Activated CD4-positive, alpha-beta T cell treated with anti-CD3 and anti-CD28 coated beads, Interleukin-2, amount 50 U/mL, for 48 hours (primary cell): ENCODE results near the gene IFITM5.
"Not testable (repeated sequence)": the region's sequence is repeated elsewhere in the genome, so short reads cannot be mapped to it uniquely, and the experiment has no call there.

ENCODE experiments used
- DNase-seq, 2 experiments: peaks; one replicate each; pipeline ENCODE4 v3.0.0-alpha.2; 2020

The IFITM5 gene

DNA sequence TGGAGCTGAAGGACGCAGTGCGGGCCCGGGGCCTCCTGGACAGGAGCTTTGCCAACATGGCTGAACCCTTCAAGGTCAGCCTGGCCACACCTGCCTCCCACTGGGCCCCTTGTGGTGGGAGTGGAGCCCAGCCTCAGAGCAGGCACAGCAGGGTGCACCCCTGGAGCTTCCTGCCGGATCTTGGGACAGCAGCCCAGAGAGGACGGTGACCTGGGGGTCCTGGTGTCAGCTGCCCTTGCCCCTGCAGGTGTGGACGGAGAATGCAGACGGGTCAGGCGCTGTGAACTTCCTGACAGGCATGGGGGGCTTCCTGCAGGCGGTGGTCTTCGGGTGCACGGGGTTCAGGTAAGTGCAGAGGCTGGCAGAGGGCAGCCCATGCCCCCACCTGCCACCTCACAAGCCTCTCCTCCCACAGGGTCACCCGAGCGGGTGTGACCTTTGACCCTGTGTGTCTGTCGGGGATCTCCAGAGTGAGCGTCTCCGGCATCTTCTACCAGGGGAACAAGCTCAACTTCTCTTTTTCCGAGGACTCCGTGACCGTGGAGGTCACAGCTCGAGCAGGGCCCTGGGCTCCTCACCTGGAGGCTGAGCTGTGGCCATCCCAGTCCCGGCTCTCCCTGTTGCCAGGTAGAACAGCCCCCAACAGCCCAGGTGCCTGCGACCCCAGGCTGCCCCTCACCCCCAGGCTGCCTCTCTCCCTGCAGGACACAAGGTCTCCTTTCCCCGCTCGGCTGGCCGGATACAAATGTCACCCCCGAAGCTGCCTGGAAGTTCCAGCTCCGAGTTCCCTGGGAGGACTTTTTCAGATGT, 5.3 kb downstream of the IFITM5 start:
- no peak for DNase-seq

DNA sequence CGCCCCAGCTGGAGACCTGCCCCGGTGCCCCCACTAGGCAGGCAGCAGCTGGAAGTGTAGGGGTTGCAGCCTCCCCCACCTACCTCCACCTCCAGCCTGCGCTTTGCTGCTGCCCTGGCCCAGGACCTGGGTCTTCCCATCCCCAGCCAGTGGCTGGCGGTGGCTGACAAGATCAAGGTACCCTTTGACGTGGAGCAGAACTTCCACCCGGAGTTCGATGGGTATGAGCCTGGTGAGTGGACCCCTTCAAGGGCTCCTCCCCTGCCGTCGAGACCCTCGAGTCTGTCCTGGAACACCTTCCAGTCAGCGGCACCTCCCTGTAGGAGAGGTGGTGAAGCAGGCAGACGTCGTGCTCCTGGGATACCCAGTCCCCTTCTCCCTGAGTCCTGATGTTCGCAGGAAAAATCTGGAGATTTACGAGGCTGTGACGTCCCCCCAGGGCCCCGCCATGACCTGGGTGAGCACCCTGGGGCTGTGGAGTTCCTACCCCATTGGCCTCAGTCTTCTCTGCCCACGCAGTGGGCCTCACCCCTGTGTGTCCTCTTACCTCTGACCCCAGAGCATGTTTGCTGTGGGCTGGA, 6.0 kb downstream of the IFITM5 start:
- no peak for DNase-seq

DNA sequence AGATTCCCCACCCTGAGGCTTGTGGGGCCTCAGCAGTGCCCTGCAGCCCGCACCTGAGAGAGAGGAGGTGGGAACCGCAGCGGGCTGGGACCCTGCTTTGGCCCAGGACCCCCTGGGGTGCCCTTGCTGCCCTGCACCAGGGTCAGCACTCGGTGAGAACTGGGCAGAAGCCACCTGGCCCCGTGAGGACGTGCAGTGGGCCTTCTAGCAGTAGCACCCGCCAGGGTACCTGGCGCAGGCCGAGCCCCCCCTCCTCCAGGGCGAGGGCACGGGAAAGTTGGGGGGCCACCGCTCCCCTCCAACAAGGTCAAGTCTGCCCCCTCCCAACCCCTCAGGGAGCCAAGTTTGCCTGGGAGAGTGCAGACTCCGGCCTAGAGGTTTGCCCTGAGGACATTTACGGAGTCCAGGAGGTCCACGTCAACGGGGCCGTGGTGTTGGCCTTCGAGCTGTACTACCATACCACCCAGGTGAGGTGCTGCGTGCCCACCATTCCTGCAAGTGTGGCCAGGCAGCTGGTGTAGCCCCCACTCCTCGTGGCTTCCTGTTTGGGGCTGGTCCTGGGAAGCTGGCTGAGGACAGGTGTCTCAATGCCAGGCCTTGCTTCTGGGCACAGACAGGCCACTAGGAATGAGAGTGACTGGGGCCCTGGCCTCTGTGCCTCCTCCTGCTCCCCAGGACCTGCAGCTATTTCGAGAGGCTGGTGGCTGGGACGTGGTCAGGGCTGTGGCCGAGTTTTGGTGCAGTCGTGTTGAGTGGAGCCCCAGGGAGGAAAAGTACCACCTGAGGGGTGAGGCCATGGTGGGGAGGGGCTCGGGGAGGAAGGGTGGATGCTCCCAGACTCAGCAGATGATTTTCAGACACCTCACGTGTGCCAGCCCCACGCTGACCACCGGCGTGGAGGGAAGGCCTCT, 6.9 kb downstream of the IFITM5 start:
- DNase-seq = no peak

DNA sequence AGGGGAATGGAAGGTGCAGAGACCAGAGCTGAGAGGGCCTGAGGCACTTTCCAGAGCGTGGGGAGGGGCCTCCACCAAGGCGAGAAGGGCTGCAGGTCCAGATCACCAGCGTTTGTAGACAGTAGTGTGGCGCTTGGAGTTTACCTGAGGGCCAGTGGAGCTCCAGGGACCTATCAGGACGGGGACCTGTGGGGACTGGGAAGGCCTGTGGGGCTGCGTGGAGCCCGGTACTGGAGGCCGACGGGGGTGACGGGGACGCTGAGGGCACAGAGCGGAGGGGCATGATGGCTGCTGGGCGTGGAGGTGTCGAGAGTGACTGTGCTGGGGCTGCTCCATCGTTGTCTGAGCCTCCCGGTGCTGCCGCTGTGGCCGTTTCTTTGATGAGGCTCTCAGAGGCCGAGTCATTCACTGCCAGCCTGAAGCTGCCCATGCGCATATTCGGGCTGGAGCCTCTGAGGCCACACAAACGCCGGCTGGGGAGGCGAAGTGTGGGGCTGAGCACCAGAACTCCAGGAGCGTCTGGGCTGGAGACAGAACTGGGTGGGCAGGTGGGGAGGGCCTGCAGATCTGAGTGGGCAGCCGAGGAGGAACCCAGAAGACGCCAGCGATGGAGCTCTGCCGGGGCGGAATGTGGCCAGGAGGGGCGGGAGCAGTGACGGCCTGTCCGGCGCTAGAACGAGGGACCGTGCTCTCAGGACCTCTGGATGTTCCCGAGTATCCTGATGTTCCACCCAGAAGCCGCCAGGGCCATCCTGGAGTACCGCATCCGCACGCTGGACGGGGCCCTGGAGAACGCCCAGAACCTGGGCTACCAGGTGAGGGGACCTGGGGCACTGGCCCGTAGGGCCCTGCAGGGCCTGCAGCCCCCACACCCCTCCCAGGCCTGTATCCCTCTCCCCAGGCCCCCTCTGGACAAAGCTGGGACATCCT, 7.8 kb downstream of the IFITM5 start:
- DNase-seq = no peak

DNA sequence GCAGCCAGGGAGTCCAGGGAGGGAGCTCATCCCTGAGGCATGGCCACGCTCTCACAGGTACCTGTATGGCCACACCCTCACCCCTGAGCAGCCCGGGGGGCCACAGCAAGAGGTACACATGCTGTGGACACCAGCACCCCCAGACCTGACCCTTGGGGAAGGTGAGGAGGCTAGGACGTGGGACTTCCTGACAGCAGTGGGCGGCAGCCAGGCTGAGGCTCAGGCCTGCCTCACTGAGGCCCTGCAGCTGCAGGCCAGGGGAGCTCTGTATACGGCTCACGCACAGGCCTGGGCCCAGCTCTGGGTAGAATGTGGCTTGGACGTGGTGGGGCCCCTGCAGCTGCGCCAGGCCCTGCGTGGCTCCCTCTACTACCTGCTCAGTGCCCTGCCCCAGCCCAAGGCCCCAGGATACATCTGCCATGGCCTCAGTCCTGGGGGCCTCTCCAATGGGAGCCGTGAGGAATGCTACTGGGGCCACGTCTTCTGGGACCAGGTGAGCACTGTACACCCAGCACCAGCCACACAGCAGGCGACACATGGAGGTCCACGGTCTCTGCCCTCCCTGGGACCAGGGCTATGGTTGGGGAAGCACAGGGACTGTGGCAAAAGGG, 8.6 kb downstream of the IFITM5 start:
- no peak for DNase-seq

- no peak for DNase-seq
Measured at GRCh38 chr11:289712-290620, 9.4 kb downstream of the IFITM5 start.

DNA sequence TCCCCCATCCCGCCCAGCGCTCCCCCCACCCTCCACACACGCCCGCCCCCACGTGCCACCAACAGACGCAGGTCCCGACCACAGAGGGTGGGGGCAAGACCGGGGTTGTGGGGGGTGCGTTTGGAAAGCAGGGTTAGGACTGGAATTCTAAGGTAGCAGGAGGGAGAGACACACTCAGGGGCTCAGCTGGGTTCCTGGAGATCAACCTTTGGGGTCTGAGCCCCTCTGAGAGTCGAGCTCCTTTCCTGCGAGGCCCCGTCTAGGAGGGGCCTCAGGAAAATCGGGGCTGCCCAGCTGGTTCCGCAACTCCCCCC, 10.0 kb downstream of the IFITM5 start:
- no peak for DNase-seq

- DNase-seq = peak; percentile 60 to 63
Measured at GRCh38 chr11:288478-289397, 10.6 kb downstream of the IFITM5 start, which contains the start of gene PGGHG. PGGHG (plus strand) TSS chr11:289126; CDS start chr11:289817, 691 bp downstream.

- peak; percentile 39 to 52 for DNase-seq
Measured at GRCh38 chr11:287821-288477, 11.4 kb downstream of the IFITM5 start.

DNA sequence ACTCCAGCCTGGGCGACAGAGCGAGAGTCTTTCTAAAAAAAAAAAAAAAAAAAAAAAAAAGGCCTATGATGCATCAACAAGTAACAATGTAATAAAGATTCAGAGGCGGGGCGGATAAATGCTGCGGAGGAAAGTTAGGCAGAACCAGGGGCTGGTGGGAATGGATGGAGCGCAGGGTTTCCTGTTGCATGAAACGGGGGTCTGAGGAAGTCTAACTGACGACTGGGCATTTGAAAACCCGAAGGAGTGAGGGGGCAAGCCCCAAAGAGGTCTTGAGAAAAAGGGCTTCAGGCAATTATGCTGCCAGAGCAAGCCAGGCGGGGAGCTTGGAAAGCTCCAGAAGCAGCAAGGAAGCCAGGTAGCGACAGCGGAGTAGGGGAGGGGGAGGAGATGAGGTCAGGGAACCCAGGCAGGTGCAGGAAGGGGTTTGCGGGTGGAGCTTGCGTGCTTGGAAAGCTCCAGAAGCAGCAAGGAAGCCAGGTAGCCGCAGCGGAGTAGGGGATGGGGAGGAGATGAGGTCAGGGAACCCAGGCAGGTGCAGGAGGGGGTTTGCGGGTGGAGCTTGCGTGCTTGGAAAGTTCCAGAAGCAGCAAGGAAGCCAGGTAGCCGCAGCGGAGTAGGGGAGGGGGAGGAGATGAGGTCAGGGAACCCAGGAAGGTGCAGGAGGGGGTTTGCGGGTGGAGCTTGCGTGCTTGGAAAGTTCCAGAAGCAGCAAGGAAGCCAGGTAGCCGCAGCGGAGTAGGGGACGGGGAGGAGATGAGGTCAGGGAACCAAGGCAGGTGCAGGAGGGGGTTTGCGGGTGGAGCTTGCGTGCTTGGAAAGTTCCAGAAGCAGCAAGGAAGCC, 12.1 kb downstream of the IFITM5 start:
- DNase-seq = not testable (repeated sequence)

DNA sequence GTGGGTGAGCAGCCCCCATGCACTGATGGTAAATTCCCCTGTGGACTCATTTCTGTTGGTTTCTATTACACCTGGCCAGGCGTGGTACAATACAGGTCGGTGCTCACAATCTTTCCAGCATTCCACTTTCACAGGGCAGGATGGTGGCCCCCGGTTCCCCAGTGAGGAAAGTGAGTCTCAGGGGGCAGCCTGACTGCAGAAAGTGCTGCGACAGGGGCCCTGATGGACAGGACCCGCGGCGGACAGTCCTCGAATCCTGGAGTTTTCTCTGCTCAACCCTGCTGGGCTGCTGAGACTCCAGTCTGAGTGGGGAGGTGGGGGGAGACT, 13.5 kb downstream of the IFITM5 start:
- DNase-seq = no peak

- DNase-seq = no peak
Measured at GRCh38 chr11:285021-285893, 14.1 kb downstream of the IFITM5 start.

DNA sequence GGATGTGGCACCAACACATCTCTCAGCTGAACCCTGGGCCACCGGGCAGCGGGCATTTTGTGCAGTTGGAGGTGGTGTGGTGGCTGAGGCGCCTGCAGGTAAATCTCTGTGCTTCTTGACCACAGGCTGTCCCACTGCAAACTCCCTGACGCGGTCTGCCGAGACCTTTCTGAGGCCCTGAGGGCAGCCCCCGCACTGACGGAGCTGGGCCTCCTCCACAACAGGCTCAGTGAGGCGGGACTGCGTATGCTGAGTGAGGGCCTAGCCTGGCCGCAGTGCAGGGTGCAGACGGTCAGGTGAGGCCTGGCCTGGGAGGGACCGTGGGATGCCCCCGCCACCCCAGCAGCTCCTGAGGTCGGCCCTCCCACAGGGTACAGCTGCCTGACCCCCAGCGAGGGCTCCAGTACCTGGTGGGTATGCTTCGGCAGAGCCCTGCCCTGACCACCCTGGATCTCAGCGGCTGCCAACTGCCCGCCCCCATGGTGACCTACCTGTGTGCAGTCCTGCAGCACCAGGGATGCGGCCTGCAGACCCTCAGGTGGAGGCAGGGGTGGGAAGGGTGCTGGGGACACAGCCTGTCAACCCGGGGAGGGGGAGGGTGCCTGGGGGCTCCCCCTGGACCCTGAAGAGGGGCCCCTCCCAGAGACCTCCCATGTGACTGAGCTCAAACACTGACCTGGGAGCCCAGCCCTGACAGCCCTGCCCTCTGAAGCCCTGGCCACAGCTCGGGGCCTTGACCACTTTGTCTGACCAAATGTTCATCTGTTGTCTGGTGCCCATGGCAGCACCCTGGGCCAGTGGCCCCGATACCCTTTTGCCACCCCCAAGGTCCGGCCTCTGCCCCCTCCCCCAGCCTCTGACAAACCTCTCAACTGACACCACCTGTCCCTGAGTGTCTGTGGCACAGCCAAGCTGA, 15.0 kb downstream of the IFITM5 start:
- no peak for DNase-seq

DNA sequence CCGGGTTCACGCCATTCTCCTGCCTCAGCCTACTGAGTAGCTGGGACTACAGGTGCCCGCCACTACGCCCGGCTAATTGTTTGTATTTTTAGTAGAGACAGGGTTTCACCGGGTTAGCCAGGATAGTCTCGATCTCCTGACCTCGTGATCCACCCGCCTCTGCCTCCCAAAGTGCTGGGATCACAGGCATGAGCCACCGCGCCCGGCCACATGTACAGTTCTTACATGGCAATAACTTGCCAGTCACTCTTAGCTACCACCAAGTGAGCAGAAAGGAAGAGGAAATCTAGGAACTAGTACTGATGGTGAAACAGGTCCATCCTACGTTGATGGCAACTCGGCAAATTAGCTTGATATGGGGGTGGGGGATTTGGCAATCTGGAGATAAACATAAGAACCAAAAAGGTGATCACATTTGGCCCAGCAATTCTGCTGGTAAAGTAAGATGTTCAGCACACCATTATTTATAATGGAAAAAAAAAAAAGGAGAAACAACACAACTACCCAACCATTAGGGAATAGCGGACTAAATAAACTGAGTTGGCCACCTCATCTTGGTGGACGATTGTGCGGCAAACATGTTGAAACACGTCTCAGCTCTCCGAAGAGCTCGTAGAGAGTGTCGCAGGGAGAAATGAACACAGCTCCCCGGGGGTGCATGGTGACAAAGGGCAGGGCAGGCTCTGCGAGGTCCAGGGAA, 15.8 kb downstream of the IFITM5 start:
- DNase-seq = no peak

GRCh38 chr11:282630-283360, 16.5 kb downstream of the IFITM5 start:
- DNase-seq = no peak
